Caco-2 (cell line): ENCODE measurements around the gene PIGK. TPM values are rescaled to one million over a fixed set of nuclear protein-coding genes. Genes with fewer than 3 reads are reported as not detected.
"Not testable (repeated sequence)": the region's sequence is repeated elsewhere in the genome, so short reads cannot be mapped to it uniquely, and the experiment has no call there.

Experiments used
- BruUV-seq: library from RNA; stranded (reverse); fragments of 400-500 nt; replicated peaks from 2 replicates; lab custom pipeline; 2021; lab: Mats Ljungman, UMichigan
- CTCF ChIA-PET: fragments of 300-600 bp; sonication (Branson Sonifier 250); formaldehyde crosslinking; loops from one replicate; lab custom pipeline; 2022; ENCODE audit warnings: antibody characterized with exemption; lab: Charles Lee
- POLR2A ChIA-PET: fragments of 300-600 bp; sonication (Branson Sonifier 250); formaldehyde crosslinking; loops from one replicate; lab custom pipeline; 2022; ENCODE audit warnings: antibody characterized with exemption; lab: Charles Lee
- DNase-seq, 2 experiments: peaks; one replicate each; pipeline versions ENCODE4 v3.0.0 to v3.0.0-alpha.2; 2020 to 2022
- H3K27me3 ChIP-seq: replicated peaks from 2 replicates; pipeline ENCODE4 v1.6.0; 2011; ENCODE audit warnings: low read length; ENCODE audit not compliant: control insufficient read depth, insufficient read depth
- H3K36me3 ChIP-seq: 2 replicates; pipeline ENCODE4 v1.5.1; 2011; ENCODE audit warnings: low read length; ENCODE audit not compliant: control insufficient read depth, insufficient read depth
- H3K4me1 ChIP-seq: fragments of 250-450 bp; sonication (Bioruptor Pico); 2 replicates; pipeline ENCODE4 v1.5.1; 2020; ENCODE audit warnings: mild to moderate bottlenecking
- H3K4me3 ChIP-seq: 2 replicates; pipeline ENCODE4 v1.5.1; 2011; ENCODE audit warnings: low read depth, mild to moderate bottlenecking, control low read depth, low read length
- H3K9me3 ChIP-seq: fragments of 250-450 bp; sonication (Bioruptor Pico); 2 replicates; pipeline ENCODE4 v1.5.1; 2020; ENCODE audit warnings: mild to moderate bottlenecking, moderate library complexity
- H3K27ac Mint-ChIP-seq: one replicate; pipeline ENCODE4 v1.8.0; 2022; ENCODE audit warnings: mixed read lengths; ENCODE audit not compliant: unreplicated experiment
- H3K27me3 Mint-ChIP-seq: one replicate; pipeline ENCODE4 v1.8.0; 2022; ENCODE audit warnings: mixed read lengths; ENCODE audit not compliant: insufficient read depth, unreplicated experiment
- H3K36me3 Mint-ChIP-seq: one replicate; pipeline ENCODE4 v1.8.0; 2022; ENCODE audit warnings: mild to moderate bottlenecking, mixed read lengths; ENCODE audit not compliant: insufficient read depth, unreplicated experiment
- H3K4me1 Mint-ChIP-seq: one replicate; pipeline ENCODE4 v1.8.0; 2022; ENCODE audit warnings: low read depth, mixed read lengths; ENCODE audit not compliant: unreplicated experiment
- H3K4me3 Mint-ChIP-seq: one replicate; pipeline ENCODE4 v1.8.0; 2022; ENCODE audit warnings: mild to moderate bottlenecking, moderate library complexity, mixed read lengths; ENCODE audit not compliant: unreplicated experiment
- H3K9me3 Mint-ChIP-seq: one replicate; pipeline ENCODE4 v1.8.0; 2022; ENCODE audit warnings: mixed read lengths; ENCODE audit not compliant: unreplicated experiment
- CTCF ChIP-seq, 2 experiments: fragments of 200-600 bp in 1 of 2; IDR thresholded peaks; 1 replicate in 1 of 2; 2 replicates in 1 of 2; pipeline versions ENCODE4 v1.5.1 to v1.8.0; 2011 to 2022; ENCODE audit warnings: antibody characterized with exemption in 1 of 2, control low read depth in 1 of 2, inconsistent platforms in 1 of 2, low read depth in 1 of 2, low read length in 1 of 2, mild to moderate bottlenecking in 1 of 2, moderate library complexity in 1 of 2; ENCODE audit not compliant: insufficient read depth in 1 of 2, severe bottlenecking in 1 of 2, unreplicated experiment in 1 of 2
- intact Hi-C: fragments of 100-400 bp; cut with micrococcal nuclease; formaldehyde crosslinking; loops from one replicate; pipeline ENCODE4 v1.10.0; 2022; ENCODE audit not compliant: unreplicated experiment
- total RNA-seq: library from RNA; stranded (reverse); gene quantifications from 2 replicates; pipeline ENCODE4 v1.2.3, GENCODE V29; 2022

The PIGK gene
- total RNA-seq, 1 experiment from 2014 or later: 19.7 TPM

- Histone ChIP-seq H3K27me3 (no peaks in the 10 kb centered on the region), H3K36me3 (no peaks in the 10 kb centered on the region), H3K4me1 (no peaks in the 10 kb centered on the region), H3K4me3 (no peak overlapping the region), H3K9me3 (peaks cover 7% of the 10 kb centered on the region; the same call in 1 of the 2 replicates)
- Mint-ChIP-seq H3K4me1 (no peaks in the 10 kb centered on the region), H3K27me3 (no peaks in the 10 kb centered on the region), H3K36me3 (peaks cover 6% of the 10 kb centered on the region), H3K9me3 (no peaks in the 10 kb centered on the region), H3K27ac (no peak overlapping the region), H3K4me3 (no peak overlapping the region)
- CTCF ChIA-PET: no interaction called here
- POLR2A ChIA-PET: no interaction called here
- intact Hi-C loops: no loop called here
- DNase-seq: no peak
- no peak for TF ChIP-seq CTCF (IDR thresholded peaks at IDR 0.05; ENCODE audit: insufficient read depth in 1 of 2, low read depth in 1 of 2, low read length in 1 of 2, severe bottlenecking in 1 of 2, unreplicated experiment in 1 of 2)
- no TSS peak for BruUV-seq
These were observed 48.5 kb downstream of the PIGK start for GRCh38 chr1:77170687-77171086.

GRCh38 chr1:77168358-77168757 lies 50.9 kb downstream of the PIGK start:
- CTCF ChIA-PET: no interaction called here
- H3K9me3 Mint-ChIP-seq: no peaks in the 10 kb centered on the region
- POLR2A ChIA-PET: no interaction called here

GRCh38 chr1:77164434-77164944 lies 54.7 kb downstream of the PIGK start:
- no peak for DNase-seq
- no peak overlapping the region for H3K27ac Mint-ChIP-seq
- ChIA-PET CTCF (no interaction called here), POLR2A (no interaction called here)
- no peak for TF ChIP-seq CTCF (IDR thresholded peaks at IDR 0.05; ENCODE audit: insufficient read depth in 1 of 2, low read depth in 1 of 2, low read length in 1 of 2, severe bottlenecking in 1 of 2, unreplicated experiment in 1 of 2)
- no peaks in the 10 kb centered on the region for H3K27me3 ChIP-seq
- H3K4me1 Mint-ChIP-seq: no peaks in the 10 kb centered on the region
- no peaks in the 10 kb centered on the region for H3K36me3 Mint-ChIP-seq
- no TSS peak for BruUV-seq
- no peak overlapping the region for H3K4me3 Mint-ChIP-seq
- no peak overlapping the region for H3K4me3 ChIP-seq
- no peaks in the 10 kb centered on the region for H3K9me3 Mint-ChIP-seq
- no peaks in the 10 kb centered on the region for H3K36me3 ChIP-seq
- no peaks in the 10 kb centered on the region for H3K9me3 ChIP-seq
- H3K27me3 Mint-ChIP-seq: no peaks in the 10 kb centered on the region
- intact Hi-C loops: no loop called here
- no peaks in the 10 kb centered on the region for H3K4me1 ChIP-seq

More at GRCh38 chr1:77168358-77168757, 50.9 kb downstream of the PIGK start:
- H3K27ac Mint-ChIP-seq: no peak overlapping the region
- no peaks in the 10 kb centered on the region for H3K27me3 Mint-ChIP-seq
- no peaks in the 10 kb centered on the region for H3K9me3 ChIP-seq
- no TSS peak for BruUV-seq
- H3K4me1 Mint-ChIP-seq: no peaks in the 10 kb centered on the region
- no peak overlapping the region for H3K4me3 Mint-ChIP-seq
- H3K36me3 ChIP-seq: no peaks in the 10 kb centered on the region
- peaks cover 6% of the 10 kb centered on the region for H3K36me3 Mint-ChIP-seq
- TF ChIP-seq CTCF (IDR thresholded peaks at IDR 0.05; ENCODE audit: insufficient read depth in 1 of 2, low read depth in 1 of 2, low read length in 1 of 2, severe bottlenecking in 1 of 2, unreplicated experiment in 1 of 2): no peak
- no peaks in the 10 kb centered on the region for H3K27me3 ChIP-seq
- intact Hi-C loops: no loop called here
- H3K4me3 ChIP-seq: no peak overlapping the region
- no peaks in the 10 kb centered on the region for H3K4me1 ChIP-seq
- DNase-seq: no peak

- H3K36me3 Mint-ChIP-seq, DNase-seq, BruUV-seq, H3K4me1 ChIP-seq, H3K27me3 Mint-ChIP-seq, POLR2A ChIA-PET, H3K4me3 Mint-ChIP-seq, H3K36me3 ChIP-seq, H3K27ac Mint-ChIP-seq, H3K9me3 Mint-ChIP-seq, H3K4me1 Mint-ChIP-seq, H3K4me3 ChIP-seq, H3K9me3 ChIP-seq, intact Hi-C loops, H3K27me3 ChIP-seq: not testable (repeated sequence)
- CTCF ChIA-PET: interaction anchor here (0.7 kb wide), 1 partner anchor 14 kb away, joined by 3 read pairs; no protein-coding TSS in a partner anchor
These were observed 59.5 kb downstream of the PIGK start for GRCh38 chr1:77159706-77160105.
